Measurements from ENCODE around the gene CAMK2N2. TPM values are rescaled to one million over a fixed set of nuclear protein-coding genes. Genes with fewer than 3 reads are reported as not detected.

The CAMK2N2 gene
- total and polyA plus RNA-seq, 9 of the 15 experiments (the other 6 are each of a cell fraction or from before 2014, with no cell fraction given) = 0.08 to 0.22 (median 0.11) TPM; not detected in 5

- TF ChIP-seq ZHX1 (conservative IDR thresholded peaks at IDR 0.05; ENCODE audit: low read length) = no peak
- TF ChIP-seq KLF16 (IDR thresholded peaks at IDR 0.05) = no peak
- no peak for TF ChIP-seq ZNF79 (CRISPR knock-in tag; IDR thresholded peaks at IDR 0.05; ENCODE audit: low read depth)
- TF ChIP-seq ZBTB12 (CRISPR knock-in tag; IDR thresholded peaks at IDR 0.05) = no peak
These were observed 22.3 kb upstream of the CAMK2N2 start (continued) for GRCh38 chr3:184283681-184284080.

GRCh38 chr3:184282941-184283340 lies 21.6 kb upstream of the CAMK2N2 start:
- intact Hi-C loops (cut with micrococcal nuclease) = no loop called here
- ATAC-seq (peak; percentile 17; the same call in 1 of the 3 replicates), DNase-seq (ENCODE audit: extremely low read depth in 1 of 4, low spot score in 3 of 4) (no peak), FAIRE-seq (no peak)
- no peak overlapping the region for H3K4me2 ChIP-seq (ENCODE audit: insufficient read depth, low read length)
- POLR2A ChIA-PET = interaction anchor here (1.3 kb wide), 1 partner anchor 12 kb away, joined by 3 read pairs; no protein-coding TSS in a partner anchor
- in situ Hi-C loops (cut with MboI) = no loop called here
- H3K36me3 ChIP-seq (ENCODE audit: control insufficient read depth, insufficient read depth, low read length) = no peaks in the 10 kb centered on the region
- no peak overlapping the region for H3K9ac ChIP-seq (ENCODE audit: insufficient read depth in 1 of 2, low read depth in 2 of 2, low read length in 2 of 2)
- CTCF ChIA-PET (ENCODE audit: low intra/inter-chr PET ratio) = no interaction called here
- TF ChIP-seq KLF13 (tag; IDR thresholded peaks at IDR 0.05; ENCODE audit: borderline replicate concordance, low read depth) = no peak
- peak; percentile 16; the same call in 1 of the 2 replicates for TF ChIP-seq TFAP4 (CRISPR knock-in tag; IDR thresholded peaks at IDR 0.05; ENCODE audit: borderline replicate concordance)
- no peaks in the 10 kb centered on the region for H3K79me2 ChIP-seq (ENCODE audit: control insufficient read depth, insufficient read depth, low read length)
- H3K27ac ChIP-seq (ENCODE audit: extremely low read depth, low read depth, low read length) = no peak overlapping the region
- H2AFZ ChIP-seq (ENCODE audit: low read depth, low read length) = no peak overlapping the region
- BruUV-seq (replicated peaks) = no TSS peak
- no peaks in the 10 kb centered on the region for H3K4me1 ChIP-seq (replicated peaks in 1 of 2; ENCODE audit: control insufficient read depth in 2 of 2, insufficient read depth in 2 of 2, low read length in 2 of 2)
- H4K20me1 ChIP-seq (replicated peaks; ENCODE audit: control insufficient read depth, insufficient read depth, low read length) = peaks cover 12% of the 10 kb centered on the region; the same call in 1 of the 2 replicates
- H3K27me3 ChIP-seq (ENCODE audit: control insufficient read depth in 2 of 2, insufficient read depth in 2 of 2, low read length in 2 of 2) = peaks cover 34 to 61% of the 10 kb centered on the region in 2 experiments
- H3K4me3 ChIP-seq = no peak overlapping the region
- WGBS (ENCODE audit: insufficient coverage, low coverage, missing lambda C conversion rate) = 13% methylated on average over 1 of the region's 4 CpGs
- no peaks in the 10 kb centered on the region for H3K9me3 ChIP-seq (replicated peaks; ENCODE audit: control insufficient read depth, insufficient read depth, low read depth, low read length)
- no peaks in the 10 kb centered on the region for H3K9me1 ChIP-seq (ENCODE audit: control insufficient read depth, insufficient read depth, low read length)

All from K562 (cell line).